BLaER1 (cell line): ENCODE data around the gene KRTAP21-3.
"Not testable (repeated sequence)": the region's sequence is repeated elsewhere in the genome, so short reads cannot be mapped to it uniquely, and the experiment has no call there.

ENCODE experiments used
- H3K27ac ChIP-seq: shearing (Covaris generic); formaldehyde crosslinking; 2 replicates; pipeline ENCODE4 v1.8.1; 2022
- H3K27me3 ChIP-seq: shearing (Covaris generic); formaldehyde crosslinking; 2 replicates; pipeline ENCODE4 v1.8.1; 2022
- H3K36me3 ChIP-seq: shearing (Covaris generic); formaldehyde crosslinking; 2 replicates; pipeline ENCODE4 v1.8.1; 2022
- H3K4me1 ChIP-seq: shearing (Covaris generic); formaldehyde crosslinking; 2 replicates; pipeline ENCODE4 v1.8.1; 2022
- H3K4me2 ChIP-seq: shearing (Covaris generic); formaldehyde crosslinking; 2 replicates; pipeline ENCODE4 v1.8.1; 2022
- H3K4me3 ChIP-seq: shearing (Covaris generic); formaldehyde crosslinking; 2 replicates; pipeline ENCODE4 v1.8.1; 2022
- H3K9ac ChIP-seq: shearing (Covaris generic); formaldehyde crosslinking; 2 replicates; pipeline ENCODE4 v1.8.1; 2022
- H3K9me3 ChIP-seq: shearing (Covaris generic); formaldehyde crosslinking; 2 replicates; pipeline ENCODE4 v1.8.1; 2022
- H4K20me1 ChIP-seq: shearing (Covaris generic); formaldehyde crosslinking; 2 replicates; pipeline ENCODE4 v1.8.1; 2022
- Cebpa-rat ChIP-seq: shearing (Covaris generic); IDR thresholded peaks from 2 replicates; pipeline ENCODE4 v1.8.1; 2022

KRTAP21-3 gene, protein sequence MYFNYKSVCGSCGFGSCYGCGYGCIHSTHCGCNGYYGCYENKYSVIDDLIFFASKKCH

DNA sequence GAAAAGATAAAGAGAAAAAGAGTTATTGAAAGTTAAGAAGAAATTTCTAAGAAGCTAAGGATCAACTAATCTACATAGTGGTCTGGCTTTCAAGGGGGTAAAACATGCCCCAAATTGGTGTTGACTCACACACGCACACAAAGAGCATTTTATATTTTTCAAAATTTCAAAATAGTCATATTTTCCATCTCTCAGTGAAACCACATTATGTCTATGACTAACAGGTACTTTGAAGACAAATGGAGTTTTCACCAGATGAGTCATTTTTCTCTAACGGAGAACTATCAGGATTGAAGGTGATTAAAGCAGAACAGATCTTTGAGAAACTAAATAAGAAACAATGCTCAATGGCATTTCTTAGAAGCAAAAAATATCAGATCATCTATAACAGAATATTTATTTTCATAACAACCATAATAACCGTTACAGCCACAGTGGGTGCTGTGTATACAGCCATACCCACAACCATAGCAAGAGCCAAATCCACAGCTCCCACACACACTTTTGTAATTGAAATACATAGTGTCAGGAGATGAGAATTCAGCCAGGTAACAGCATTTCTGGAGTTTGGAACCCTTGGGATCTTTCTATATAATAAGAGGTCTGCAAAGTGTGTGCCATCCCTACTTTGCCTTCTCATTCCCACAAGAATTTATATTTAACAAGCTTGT is at the start of gene KRTAP21-3:
Gene KRTAP21-3, minus strand, starts transcription at position 539 of the 671 bp plus-strand sequence. Its CDS starts 18 bp downstream, at position 521.
- no peaks in the 10 kb centered on the region for H4K20me1 ChIP-seq
- no peak within 1 kb of the TSS for H3K27ac ChIP-seq
- no peak within 1 kb of the TSS for H3K4me3 ChIP-seq
- H3K9me3 ChIP-seq: no peaks in the 10 kb centered on the region
- H3K4me2 ChIP-seq: no peak within 1 kb of the TSS
- no peak for TF ChIP-seq Cebpa-rat
- no peaks in the 10 kb centered on the region for H3K27me3 ChIP-seq
- H3K36me3 ChIP-seq: no peaks in the 10 kb centered on the region
- no peak within 1 kb of the TSS for H3K9ac ChIP-seq
- H3K4me1 ChIP-seq: no peaks in the 10 kb centered on the region

DNA sequence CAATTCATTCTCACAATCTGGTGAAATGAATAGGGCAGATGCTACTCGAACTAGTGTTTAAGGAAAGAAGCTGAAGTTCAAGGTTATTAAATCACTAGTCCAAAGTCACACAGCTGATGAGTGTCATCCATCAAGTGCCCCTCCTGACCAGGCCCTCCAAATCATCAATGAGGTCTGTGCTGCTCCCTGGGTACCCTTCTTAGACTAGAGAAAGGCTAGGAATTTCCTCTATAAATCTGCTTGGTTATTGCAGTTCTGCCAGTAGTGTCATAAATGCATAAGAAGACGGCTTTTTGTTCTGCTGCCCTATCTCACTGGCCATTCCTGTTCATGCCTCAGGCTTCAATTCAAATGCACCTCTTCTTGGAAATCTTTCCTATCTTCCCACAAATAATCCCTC is 42.2 kb upstream of the KRTAP21-3 start:
- no peaks in the 10 kb centered on the region for H3K9me3 ChIP-seq
- no peak overlapping the region for H3K27ac ChIP-seq
- H3K4me2 ChIP-seq: no peak overlapping the region
- no peak overlapping the region for H3K4me3 ChIP-seq
- no peak overlapping the region for H3K9ac ChIP-seq
- TF ChIP-seq Cebpa-rat: no peak
- no peaks in the 10 kb centered on the region for H3K36me3 ChIP-seq
- no peaks in the 10 kb centered on the region for H3K4me1 ChIP-seq
- H3K27me3 ChIP-seq: no peaks in the 10 kb centered on the region
- no peaks in the 10 kb centered on the region for H4K20me1 ChIP-seq

- no peaks in the 10 kb centered on the region for H4K20me1 ChIP-seq
- no peak for TF ChIP-seq Cebpa-rat
- no peaks in the 10 kb centered on the region for H3K36me3 ChIP-seq
- H3K4me2 ChIP-seq: no peak overlapping the region
- no peaks in the 10 kb centered on the region for H3K9me3 ChIP-seq
- no peak overlapping the region for H3K27ac ChIP-seq
- H3K27me3 ChIP-seq: no peaks in the 10 kb centered on the region
- no peak overlapping the region for H3K4me3 ChIP-seq
- H3K9ac ChIP-seq: no peak overlapping the region
- H3K4me1 ChIP-seq: no peaks in the 10 kb centered on the region
Measured at GRCh38 chr21:30758306-30758705, 39.7 kb upstream of the KRTAP21-3 start.

DNA sequence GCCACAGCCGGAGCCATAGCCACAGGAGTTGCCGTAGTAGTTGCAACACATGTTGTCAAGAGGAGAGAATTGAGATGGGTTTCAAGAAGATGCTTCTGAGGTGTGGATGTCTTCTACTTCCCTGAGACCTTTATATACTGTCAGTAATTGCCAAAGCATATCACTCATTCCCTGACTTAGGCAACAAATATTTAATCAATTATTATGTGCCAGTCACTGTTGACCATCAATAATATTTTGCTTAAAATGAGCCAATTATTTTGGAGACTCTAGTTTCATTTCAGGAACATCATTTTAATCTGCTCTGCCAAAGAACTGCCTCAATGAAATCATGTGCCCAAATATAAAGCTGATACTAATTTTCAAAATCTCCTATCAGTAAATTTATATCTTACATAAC is 36.8 kb upstream of the KRTAP21-3 start, which contains the start of gene KRTAP21-1:
Gene KRTAP21-1, minus strand, starts transcription at position 101 of the 400 bp plus-strand sequence. Its CDS starts 50 bp downstream, at position 51.
- not testable (repeated sequence) for H3K4me2 ChIP-seq, H3K27ac ChIP-seq, H3K9ac ChIP-seq, H4K20me1 ChIP-seq, H3K4me3 ChIP-seq, H3K9me3 ChIP-seq, H3K27me3 ChIP-seq, H3K36me3 ChIP-seq, H3K4me1 ChIP-seq

- Histone ChIP-seq H3K4me1 (no peaks in the 10 kb centered on the region; the same call in 1 of the 2 replicates), H3K9me3 (no peaks in the 10 kb centered on the region), H3K27me3 (no peaks in the 10 kb centered on the region), H3K27ac (no peak within 1 kb of the TSS), H3K4me2 (no peak within 1 kb of the TSS), H4K20me1 (no peaks in the 10 kb centered on the region), H3K4me3 (no peak within 1 kb of the TSS), H3K36me3 (no peaks in the 10 kb centered on the region), H3K9ac (no peak within 1 kb of the TSS)
- no peak for TF ChIP-seq Cebpa-rat
Measured at GRCh38 chr21:30747159-30747558, 28.6 kb upstream of the KRTAP21-3 start, which contains the start of gene KRTAP21-2. KRTAP21-2 (minus strand) TSS chr21:30747259; CDS start chr21:30747202, 57 bp downstream.

GRCh38 chr21:30740462-30740861 is 21.9 kb upstream of the KRTAP21-3 start:
- H3K36me3 ChIP-seq: no peaks in the 10 kb centered on the region
- no peaks in the 10 kb centered on the region for H3K4me1 ChIP-seq
- H3K9me3 ChIP-seq: no peaks in the 10 kb centered on the region
- TF ChIP-seq Cebpa-rat: no peak
- H3K4me3 ChIP-seq: no peak overlapping the region
- H3K27me3 ChIP-seq: no peaks in the 10 kb centered on the region
- no peak overlapping the region for H3K27ac ChIP-seq
- H4K20me1 ChIP-seq: no peaks in the 10 kb centered on the region
- H3K9ac ChIP-seq: no peak overlapping the region
- H3K4me2 ChIP-seq: no peak overlapping the region

- Histone ChIP-seq H3K4me3 (no peak overlapping the region), H3K4me2 (no peak overlapping the region), H4K20me1 (no peaks in the 10 kb centered on the region), H3K27ac (no peak overlapping the region), H3K9ac (no peak overlapping the region), H3K36me3 (no peaks in the 10 kb centered on the region), H3K4me1 (no peaks in the 10 kb centered on the region), H3K27me3 (no peaks in the 10 kb centered on the region), H3K9me3 (no peaks in the 10 kb centered on the region)
- no peak for TF ChIP-seq Cebpa-rat
Measured at GRCh38 chr21:30733026-30733425, 14.4 kb upstream of the KRTAP21-3 start.

- Histone ChIP-seq H3K9me3 (no peaks in the 10 kb centered on the region), H3K27ac (no peak overlapping the region), H3K4me3 (no peak overlapping the region), H3K27me3 (no peaks in the 10 kb centered on the region), H3K36me3 (no peaks in the 10 kb centered on the region), H4K20me1 (no peaks in the 10 kb centered on the region), H3K4me1 (no peaks in the 10 kb centered on the region), H3K4me2 (no peak overlapping the region), H3K9ac (no peak overlapping the region)
- no peak for TF ChIP-seq Cebpa-rat
Measured at GRCh38 chr21:30726726-30727125, 8.1 kb upstream of the KRTAP21-3 start.

DNA sequence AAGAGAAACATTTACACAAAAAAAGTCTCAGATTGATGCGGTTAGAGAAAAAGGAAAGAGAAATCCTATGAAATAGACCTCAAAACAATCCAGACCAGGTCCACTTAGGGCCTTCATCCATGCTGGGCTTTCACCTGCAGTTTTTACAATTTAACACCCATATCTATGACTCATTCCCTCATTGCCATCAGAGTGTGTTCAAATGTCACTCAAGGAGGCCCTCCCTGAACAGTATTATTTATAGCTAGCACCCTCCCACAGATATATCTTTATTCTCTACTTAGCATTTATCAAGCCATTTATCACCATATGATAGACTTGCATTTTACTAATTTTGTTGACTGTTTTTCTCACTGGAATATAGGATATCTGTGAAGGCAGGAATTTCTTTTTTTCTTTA is 824 bp upstream of the KRTAP21-3 start:
- Histone ChIP-seq H3K36me3 (no peaks in the 10 kb centered on the region), H3K4me1 (no peaks in the 10 kb centered on the region), H3K9ac (no peak overlapping the region), H4K20me1 (no peaks in the 10 kb centered on the region), H3K4me3 (no peak overlapping the region), H3K4me2 (no peak overlapping the region), H3K27ac (no peak overlapping the region), H3K9me3 (no peaks in the 10 kb centered on the region), H3K27me3 (no peaks in the 10 kb centered on the region)
- TF ChIP-seq Cebpa-rat: no peak

DNA sequence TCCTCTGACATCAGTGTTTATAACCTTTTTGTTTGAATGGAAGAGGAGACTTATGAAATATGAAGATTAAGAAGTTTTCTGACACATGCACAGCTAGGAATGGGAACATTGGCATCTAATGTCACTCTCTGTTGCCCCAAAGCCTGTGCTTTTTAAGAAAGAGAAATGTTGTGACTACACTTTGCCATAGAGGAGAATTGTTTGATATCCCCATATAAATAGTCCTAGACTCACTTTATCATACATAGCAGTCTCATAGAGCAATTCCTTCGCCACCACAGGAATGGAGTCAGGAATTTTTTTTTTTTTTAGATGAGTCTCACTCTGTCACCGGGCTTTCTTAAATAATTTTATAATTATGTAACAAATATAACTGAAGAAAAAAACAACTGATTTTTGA is 1.5 kb downstream of the KRTAP21-3 start:
- Histone ChIP-seq H3K36me3 (no peaks in the 10 kb centered on the region), H3K4me2 (no peak overlapping the region), H4K20me1 (no peaks in the 10 kb centered on the region), H3K4me3 (no peak overlapping the region), H3K27ac (no peak overlapping the region), H3K9me3 (no peaks in the 10 kb centered on the region), H3K27me3 (no peaks in the 10 kb centered on the region), H3K9ac (no peak overlapping the region), H3K4me1 (no peaks in the 10 kb centered on the region)
- no peak for TF ChIP-seq Cebpa-rat
